ENCODE data around the gene ROCK2. TPM values are rescaled to one million over a fixed set of nuclear protein-coding genes. Genes with fewer than 3 reads are reported as not detected.
"Not testable (repeated sequence)": the region's sequence is repeated elsewhere in the genome, so short reads cannot be mapped to it uniquely, and the experiment has no call there.

ROCK2 gene
- total RNA-seq, 1 experiment from 2014 or later, result 15.9 TPM

- peaks cover 10% of the 10 kb centered on the region for H3K9me3 ChIP-seq
- no peaks in the 10 kb centered on the region for H3K27me3 ChIP-seq
- no peak overlapping the region for H3K4me3 ChIP-seq
- peaks cover 3% of the 10 kb centered on the region; the same call in 1 of the 2 replicates for H3K36me3 ChIP-seq
- no peak for DNase-seq
These were observed 14.7 kb downstream of the ROCK2 start for GRCh38 chr2:11329776-11330175.

GRCh38 chr2:11328522-11328921 lies 15.9 kb downstream of the ROCK2 start:
- not testable (repeated sequence) for H3K4me3 ChIP-seq, H3K27me3 ChIP-seq, H3K36me3 ChIP-seq, DNase-seq, H3K9me3 ChIP-seq

- no peak overlapping the region for H3K4me3 ChIP-seq
- no peak for DNase-seq
- H3K27me3 ChIP-seq, result no peaks in the 10 kb centered on the region
- H3K36me3 ChIP-seq, result peaks cover 3% of the 10 kb centered on the region; the same call in 1 of the 2 replicates
- H3K9me3 ChIP-seq, result peaks cover 10% of the 10 kb centered on the region
These were observed 16.6 kb downstream of the ROCK2 start for GRCh38 chr2:11327871-11328270.

GRCh38 chr2:11326677-11327211 lies 17.7 kb downstream of the ROCK2 start:
- Histone ChIP-seq H3K9me3 (peaks cover 3% of the 10 kb centered on the region; the same call in 1 of the 2 replicates), H3K36me3 (no peaks in the 10 kb centered on the region), H3K27me3 (no peaks in the 10 kb centered on the region), H3K4me3 (no peak overlapping the region)
- no peak for DNase-seq

- H3K9me3 ChIP-seq, result peaks cover 3% of the 10 kb centered on the region; the same call in 1 of the 2 replicates
- H3K36me3 ChIP-seq, result no peaks in the 10 kb centered on the region
- no peak for DNase-seq
- no peak overlapping the region for H3K4me3 ChIP-seq
- H3K27me3 ChIP-seq, result no peaks in the 10 kb centered on the region
These were observed 18.3 kb downstream of the ROCK2 start for GRCh38 chr2:11325961-11326676.

GRCh38 chr2:11321847-11322246 lies 22.6 kb downstream of the ROCK2 start:
- no peak overlapping the region for H3K4me3 ChIP-seq
- DNase-seq, result no peak

GRCh38 chr2:11320698-11321492 lies 23.5 kb downstream of the ROCK2 start:
- H3K9me3 ChIP-seq, result no peaks in the 10 kb centered on the region
- H3K27me3 ChIP-seq, result no peaks in the 10 kb centered on the region
- no peak for DNase-seq
- H3K36me3 ChIP-seq, result no peaks in the 10 kb centered on the region; the same call in 1 of the 2 replicates
- no peak overlapping the region for H3K4me3 ChIP-seq

More at GRCh38 chr2:11321847-11322246, 22.6 kb downstream of the ROCK2 start:
- Histone ChIP-seq H3K9me3 (no peaks in the 10 kb centered on the region), H3K27me3 (no peaks in the 10 kb centered on the region), H3K36me3 (no peaks in the 10 kb centered on the region; the same call in 1 of the 2 replicates)

GRCh38 chr2:11319939-11320338 lies 24.5 kb downstream of the ROCK2 start:
- Histone ChIP-seq H3K27me3 (no peaks in the 10 kb centered on the region), H3K4me3 (no peak overlapping the region), H3K36me3 (no peaks in the 10 kb centered on the region; the same call in 1 of the 2 replicates), H3K9me3 (no peaks in the 10 kb centered on the region)
- DNase-seq, result no peak

- DNase-seq, result no peak
- Histone ChIP-seq H3K27me3 (no peaks in the 10 kb centered on the region), H3K9me3 (no peaks in the 10 kb centered on the region), H3K36me3 (no peaks in the 10 kb centered on the region; the same call in 1 of the 2 replicates), H3K4me3 (no peak overlapping the region)
These were observed 29.2 kb downstream of the ROCK2 start for GRCh38 chr2:11315074-11315705.

- DNase-seq, result no peak
- H3K27me3 ChIP-seq, result no peaks in the 10 kb centered on the region
- no peaks in the 10 kb centered on the region; the same call in 1 of the 2 replicates for H3K36me3 ChIP-seq
- H3K9me3 ChIP-seq, result no peaks in the 10 kb centered on the region
- H3K4me3 ChIP-seq, result no peak overlapping the region
These were observed 29.9 kb downstream of the ROCK2 start for GRCh38 chr2:11314487-11314886.

GRCh38 chr2:11312770-11313471 lies 31.5 kb downstream of the ROCK2 start:
- Histone ChIP-seq H3K27me3 (no peaks in the 10 kb centered on the region), H3K9me3 (no peaks in the 10 kb centered on the region), H3K4me3 (no peak overlapping the region), H3K36me3 (no peaks in the 10 kb centered on the region)
- no peak for DNase-seq

- no peak overlapping the region for H3K4me3 ChIP-seq
- no peaks in the 10 kb centered on the region for H3K36me3 ChIP-seq
- no peaks in the 10 kb centered on the region for H3K9me3 ChIP-seq
- no peak for DNase-seq
- no peaks in the 10 kb centered on the region for H3K27me3 ChIP-seq
These were observed 32.9 kb downstream of the ROCK2 start for GRCh38 chr2:11311543-11311942.

GRCh38 chr2:11310212-11310611 lies 34.2 kb downstream of the ROCK2 start:
- Histone ChIP-seq H3K9me3 (no peaks in the 10 kb centered on the region), H3K4me3 (no peak overlapping the region), H3K36me3 (no peaks in the 10 kb centered on the region), H3K27me3 (no peaks in the 10 kb centered on the region)
- no peak for DNase-seq

GRCh38 chr2:11309706-11310105 lies 34.7 kb downstream of the ROCK2 start:
- H3K27me3 ChIP-seq, result no peaks in the 10 kb centered on the region
- H3K36me3 ChIP-seq, result no peaks in the 10 kb centered on the region
- H3K4me3 ChIP-seq, result no peak overlapping the region; the same call in 1 of the 2 replicates
- DNase-seq, result peak; percentile 52
- no peaks in the 10 kb centered on the region for H3K9me3 ChIP-seq

GRCh38 chr2:11307764-11308415 lies 36.5 kb downstream of the ROCK2 start:
- DNase-seq, result no peak
- no peaks in the 10 kb centered on the region for H3K36me3 ChIP-seq
- H3K9me3 ChIP-seq, result no peaks in the 10 kb centered on the region
- H3K4me3 ChIP-seq, result no peak overlapping the region
- no peaks in the 10 kb centered on the region for H3K27me3 ChIP-seq

GRCh38 chr2:11305958-11306357 lies 38.5 kb downstream of the ROCK2 start:
- no peak overlapping the region for H3K4me3 ChIP-seq
- H3K9me3 ChIP-seq, result no peaks in the 10 kb centered on the region
- no peaks in the 10 kb centered on the region for H3K36me3 ChIP-seq
- DNase-seq, result peak; percentile 14
- no peaks in the 10 kb centered on the region for H3K27me3 ChIP-seq
